B cell (primary cell): Measurements from ENCODE around the gene SUSD4. TPM values are rescaled to one million over a fixed set of nuclear protein-coding genes. Genes with fewer than 3 reads are reported as not detected.

ENCODE experiments used
- ATAC-seq: fragments of 200-7000 bp; cut with Tn5 transposase; one replicate; pipeline ENCODE4 v1.10.0; 2021; ENCODE audit warnings: low read depth, mild to moderate bottlenecking, moderate number of reproducible peaks, moderate library complexity
- CTCF ChIA-PET: fragments of 350-600 bp; sonication (Branson Sonifier 250); formaldehyde crosslinking; loops from one replicate; lab custom pipeline; 2021; ENCODE audit warnings: antibody characterized with exemption, inconsistent platforms; lab: Charles Lee
- POLR2A ChIA-PET: fragments of 350-600 bp; sonication (Branson Sonifier 250); formaldehyde crosslinking; loops from one replicate; lab custom pipeline; 2021; ENCODE audit warnings: antibody characterized with exemption; lab: Charles Lee
- DNase-seq: peaks from one replicate; pipeline ENCODE4 v3.0.0; 2013
- H2AFZ ChIP-seq: 2 replicates; pipeline ENCODE4 v1.6.1; 2012; ENCODE audit warnings: mild to moderate bottlenecking, low read depth, low read length; ENCODE audit not compliant: insufficient read depth, poor library complexity, severe bottlenecking
- H3K27ac ChIP-seq, 2 donors: 1 replicate in 1 of 2; 2 replicates in 1 of 2; pipeline ENCODE4 v1.5.1; 2012 to 2013; ENCODE audit warnings: low read length in 2 of 2, mild to moderate bottlenecking in 2 of 2, moderate library complexity in 1 of 2
- H3K27me3 ChIP-seq, 4 experiments: fragments of 200-600 bp in 1 of 4; sonication (generic) in 1 of 4; replicated peaks in 1 of 4; 1 replicate in 2 of 4; 2 replicates in 2 of 4; pipeline versions ENCODE4 v1.6.1 to v1.7.0; 2013 to 2016; ENCODE audit warnings: low read length in 3 of 4, mild to moderate bottlenecking in 2 of 4, mixed read lengths in 1 of 4, moderate library complexity in 1 of 4; ENCODE audit not compliant: insufficient read depth in 4 of 4, control insufficient read depth in 3 of 4; ENCODE audit errors: control extremely low read depth in 1 of 4
- H3K36me3 ChIP-seq, 2 experiments: replicated peaks in 1 of 2; 1 replicate in 1 of 2; 2 replicates in 1 of 2; pipeline versions ENCODE4 v1.6.1 to v1.7.1; 2013; ENCODE audit warnings: low read length in 1 of 2; ENCODE audit not compliant: insufficient read depth in 2 of 2, control insufficient read depth in 1 of 2; ENCODE audit errors: control extremely low read depth in 1 of 2, extremely low read depth in 1 of 2
- H3K4me1 ChIP-seq, 2 donors: fragments of 200-600 bp in 1 of 2; sonication (generic) in 1 of 2; 1 replicate in 1 of 2; 2 replicates in 1 of 2; pipeline versions ENCODE4 v1.5.1 to v1.6.1; 2013 to 2017; ENCODE audit warnings: low read length in 2 of 2; ENCODE audit not compliant: control insufficient read depth in 2 of 2, insufficient read depth in 2 of 2
- H3K4me2 ChIP-seq: replicated peaks from 2 replicates; pipeline ENCODE3; 2012; ENCODE audit warnings: mild to moderate bottlenecking, low read depth, low read length; ENCODE audit not compliant: poor library complexity, severe bottlenecking
- H3K4me3 ChIP-seq, 5 experiments: fragments of 200-600 bp in 1 of 5; sonication (generic) in 1 of 5; 1 replicate in 3 of 5; 2 replicates in 2 of 5; pipeline versions ENCODE4 v1.5.1 to v1.7.0; 2011 to 2016; ENCODE audit warnings: low read length in 4 of 5, mild to moderate bottlenecking in 4 of 5, low read depth in 2 of 5, control low read depth in 1 of 5, moderate library complexity in 1 of 5; ENCODE audit not compliant: insufficient read depth in 1 of 5; ENCODE audit errors: control extremely low read depth in 1 of 5, extremely low read depth in 1 of 5
- H3K79me2 ChIP-seq: fragments of 200-600 bp; sonication (generic); one replicate; pipeline ENCODE4 v1.6.0; 2016; ENCODE audit warnings: low read length; ENCODE audit not compliant: control insufficient read depth, insufficient read depth
- H3K9ac ChIP-seq: fragments of 200-600 bp; sonication (generic); 2 replicates; pipeline ENCODE4 v1.6.1; 2017; ENCODE audit warnings: mild to moderate bottlenecking, low read length, moderate library complexity
- H3K9me3 ChIP-seq, 3 donors: one replicate each; pipeline versions ENCODE4 v1.6.1 to v1.7.1; 2013; ENCODE audit warnings: low read length in 2 of 3; ENCODE audit not compliant: control insufficient read depth in 2 of 3, insufficient read depth in 1 of 3; ENCODE audit errors: control extremely low read depth in 1 of 3
- H4K20me1 ChIP-seq: 2 replicates; pipeline ENCODE4 v1.6.0; 2012; ENCODE audit warnings: mild to moderate bottlenecking, low read length; ENCODE audit not compliant: insufficient read depth, control insufficient read depth, poor library complexity, severe bottlenecking
- H3K27ac Mint-ChIP-seq: one replicate; pipeline ENCODE4 v1.8.0; 2021; ENCODE audit warnings: mixed read lengths
- H3K27me3 Mint-ChIP-seq: one replicate; pipeline ENCODE4 v1.8.0; 2021; ENCODE audit warnings: mixed read lengths
- H3K4me1 Mint-ChIP-seq: one replicate; pipeline ENCODE4 v1.8.0; 2021; ENCODE audit warnings: mixed read lengths
- H3K4me3 Mint-ChIP-seq: one replicate; pipeline ENCODE4 v1.8.0; 2021; ENCODE audit warnings: mixed read lengths
- H3K9me3 Mint-ChIP-seq: one replicate; pipeline ENCODE4 v1.8.0; 2022; ENCODE audit warnings: mixed read lengths; ENCODE audit not compliant: insufficient read depth
- CTCF ChIP-seq: fragments of 200-600 bp; IDR thresholded peaks from one replicate; pipeline ENCODE4 v1.8.0; 2022; ENCODE audit warnings: antibody characterized with exemption, mild to moderate bottlenecking
- EZH2 ChIP-seq: IDR thresholded peaks from 2 replicates; pipeline ENCODE4 v1.6.1; 2012; ENCODE audit warnings: borderline replicate concordance, low read depth, mild to moderate bottlenecking, moderate library complexity, low read length; ENCODE audit not compliant: insufficient read depth, poor library complexity, severe bottlenecking
- WGBS: methylation state at CpG from one replicate; pipeline ENCODE4 v1.1.5; 2013; ENCODE audit warnings: missing lambda C conversion rate; ENCODE audit not compliant: insufficient coverage; 5-methylcytosine and 5-hydroxymethylcytosine counted together
- intact Hi-C: fragments of 100-400 bp; cut with micrococcal nuclease; formaldehyde crosslinking; loops from one replicate; pipeline ENCODE4 v1.10.0; 2022
- polyA plus RNA-seq: library from polyadenylated mRNA; depleted of rRNA; stranded (reverse); fragments of >200 nt; gene quantifications from 2 replicates; pipeline ENCODE4 v1.2.3, GENCODE V29; 2012
- total RNA-seq, 2 donors: library from RNA; stranded (reverse); fragments of 120-200 nt in 1 of 2; gene quantifications; 1 replicate in 1 of 2; 2 replicates in 1 of 2; pipeline versions ENCODE4 v1.2.3 to v1.2.4, GENCODE V29; 2013 to 2022

SUSD4 gene
- total and polyA plus RNA-seq, 2 donors (not counting 1 experiment from before 2014, with no cell fraction given) = 0.13 TPM; not detected in 1

DNA sequence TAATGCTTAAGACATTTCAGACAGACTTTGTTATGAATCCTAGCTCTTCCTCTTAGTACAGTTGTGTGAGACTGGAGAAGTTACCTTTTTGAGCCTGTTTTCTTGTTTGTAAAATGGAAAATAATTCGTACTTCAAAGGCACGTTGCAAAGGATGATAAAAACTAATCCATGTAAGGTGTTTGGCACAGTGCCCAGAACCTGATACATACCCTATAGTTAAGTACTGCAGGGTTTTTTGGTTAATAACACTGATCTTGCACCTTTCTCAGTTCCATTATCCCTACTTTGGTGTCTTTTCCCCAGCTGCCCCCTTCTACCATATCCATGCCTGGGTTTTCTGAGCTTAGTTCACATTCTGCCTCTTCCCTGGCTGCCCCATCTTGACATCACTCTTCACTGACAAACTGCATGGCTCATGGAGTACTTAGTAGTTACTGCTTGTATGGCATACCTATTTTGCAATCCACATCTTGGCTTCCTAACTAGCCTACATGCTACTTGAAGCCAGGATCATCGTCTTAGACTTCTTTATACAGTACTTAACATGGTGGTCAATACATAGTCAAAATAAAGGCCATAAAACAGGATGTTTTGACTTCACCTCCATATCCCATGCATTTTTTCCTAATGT is 39.3 kb upstream of the SUSD4 start:
- no CpG with 5 or more reads among the region's 3 CpGs for WGBS
- no peak for ATAC-seq
- Histone ChIP-seq H3K4me3 (no peak overlapping the region), H3K9me3 (peaks cover 0 to 5% (median 0%) of the 10 kb centered on the region in 3 donors), H2AFZ (no peak overlapping the region), H3K9ac (no peak overlapping the region), H3K36me3 (no peaks in the 10 kb centered on the region), H3K27me3 (peaks cover 0 to 10% (median 0%) of the 10 kb centered on the region in 4 experiments), H3K4me2 (no peak overlapping the region), H3K27ac (no peak overlapping the region), H3K4me1 (no peaks in the 10 kb centered on the region), H3K79me2 (no peaks in the 10 kb centered on the region), H4K20me1 (no peaks in the 10 kb centered on the region)
- intact Hi-C loops = no loop called here
- no peaks in the 10 kb centered on the region for H3K4me1 Mint-ChIP-seq
- TF ChIP-seq CTCF = no peak
- TF ChIP-seq EZH2 = no peak
- ChIA-PET CTCF (no interaction called here), POLR2A (no interaction called here)
- H3K27me3 Mint-ChIP-seq = peaks cover 35% of the 10 kb centered on the region
- no peak for DNase-seq
- no peak overlapping the region for H3K4me3 Mint-ChIP-seq
- peaks cover 3% of the 10 kb centered on the region for H3K9me3 Mint-ChIP-seq
- no peak overlapping the region for H3K27ac Mint-ChIP-seq

DNA sequence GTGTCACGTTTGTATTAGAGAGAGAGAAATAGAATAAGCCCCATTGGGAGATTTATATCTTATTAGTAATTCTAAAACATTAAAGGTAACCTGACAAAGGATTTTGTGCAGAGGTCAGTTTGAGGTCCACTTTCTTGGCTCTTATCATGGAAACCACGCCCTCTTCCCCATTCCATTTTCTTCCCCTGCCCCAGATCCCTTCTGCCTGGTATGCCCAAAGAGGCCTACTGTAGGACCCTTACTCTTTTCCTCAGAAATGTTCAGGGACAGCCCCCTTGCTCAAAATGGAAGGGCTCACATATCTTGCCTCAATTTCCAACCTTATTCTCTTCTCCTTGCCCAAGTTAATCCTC is 38.8 kb upstream of the SUSD4 start:
- Mint-ChIP-seq H3K27ac (no peak overlapping the region), H3K4me3 (no peak overlapping the region), H3K27me3 (peaks cover 35% of the 10 kb centered on the region), H3K4me1 (no peaks in the 10 kb centered on the region), H3K9me3 (peaks cover 3% of the 10 kb centered on the region)
- ChIA-PET CTCF (no interaction called here), POLR2A (no interaction called here)
- no peaks in the 10 kb centered on the region for H3K36me3 ChIP-seq
- TF ChIP-seq EZH2 = no peak
- no peak for TF ChIP-seq CTCF
- H3K9me3 ChIP-seq = peaks cover 0 to 5% (median 0%) of the 10 kb centered on the region in 3 donors
- no peak overlapping the region for H3K4me2 ChIP-seq
- H2AFZ ChIP-seq = no peak overlapping the region
- intact Hi-C loops = no loop called here
- H3K4me3 ChIP-seq = no peak overlapping the region
- no peak overlapping the region for H3K9ac ChIP-seq
- no peak overlapping the region for H3K27ac ChIP-seq
- DNase-seq = no peak
- H4K20me1 ChIP-seq = no peaks in the 10 kb centered on the region
- WGBS = 75% methylated on average over 1 of the region's 2 CpGs
- no peaks in the 10 kb centered on the region for H3K4me1 ChIP-seq
- H3K27me3 ChIP-seq = peaks cover 0 to 8% (median 0%) of the 10 kb centered on the region in 4 experiments
- ATAC-seq = no peak
- no peaks in the 10 kb centered on the region for H3K79me2 ChIP-seq
